Right lobe of liver (tissue), 6 donors: ENCODE results near the gene ZNF286A. TPM values are rescaled to one million over a fixed set of nuclear protein-coding genes. Genes with fewer than 3 reads are reported as not detected.
"Not testable (repeated sequence)": the region's sequence is repeated elsewhere in the genome, so short reads cannot be mapped to it uniquely, and the experiment has no call there.

Source experiments
- ATAC-seq, 4 donors: fragments of 200-7000 bp; cut with Tn5 transposase; one replicate each; pipeline ENCODE4 v1.9.1; 2020; ENCODE audit warnings: mild to moderate bottlenecking in 4 of 4, moderate library complexity in 4 of 4
- DNase-seq, 3 donors: peaks; one replicate each; pipeline ENCODE4 v3.0.0-alpha.2; 2020
- H3K27ac ChIP-seq, 3 donors: fragments of 200-600 bp; one replicate each; pipeline ENCODE4 v1.8.0; 2022
- H3K27me3 ChIP-seq, 2 donors: fragments of 200-600 bp; one replicate each; pipeline ENCODE4 v1.8.0; 2022
- H3K36me3 ChIP-seq, 4 donors: fragments of 200-600 bp; sonication (generic) in 1 of 4; one replicate each; pipeline versions ENCODE4 v1.5.1 to v1.8.0; 2017 to 2022; ENCODE audit warnings: control low read depth in 1 of 4
- H3K4me1 ChIP-seq, 4 donors: fragments of 200-600 bp; sonication (generic) in 1 of 4; one replicate each; pipeline versions ENCODE4 v1.5.1 to v1.8.0; 2017 to 2022; ENCODE audit warnings: control low read depth in 1 of 4
- H3K4me3 ChIP-seq, 3 donors: fragments of 200-600 bp; one replicate each; pipeline ENCODE4 v1.8.0; 2022
- H3K9me3 ChIP-seq, 4 donors: fragments of 200-600 bp; sonication (generic) in 1 of 4; one replicate each; pipeline versions ENCODE4 v1.5.1 to v1.8.0; 2017 to 2022; ENCODE audit warnings: control low read depth in 1 of 4
- POLR2A ChIP-seq: fragments of 450-650 bp; IDR thresholded peaks from one replicate; pipeline ENCODE4 v1.6.1; 2017; ENCODE audit warnings: antibody characterized with exemption, mild to moderate bottlenecking
- WGBS: methylation state at CpG from one replicate; pipeline ENCODE4 v1.1.6; 2018; ENCODE audit warnings: low coverage, low lambda C conversion rate; ENCODE audit not compliant: insufficient coverage; ENCODE audit errors: missing lambda C conversion rate; 5-methylcytosine and 5-hydroxymethylcytosine counted together
- intact Hi-C, 2 donors: fragments of 100-400 bp; cut with DNase I; formaldehyde crosslinking; loops; one replicate each; pipeline versions ENCODE4 v1.11.2 to v1.14.1; 2022
- total RNA-seq, 6 experiments: library from RNA; depleted of rRNA in 2 of 6; stranded (reverse); fragments of >200 nt in 2 of 6; fragmentation: NEBNext Ultra II Directional in 3 of 6; extraction: Animal tissue kit (Norgen Biotek cat#: 25700) in 3 of 6; gene quantifications; one replicate each; pipeline versions ENCODE4 v1.1.0 to v1.2.4, GENCODE V29; 2016 to 2023
- TF ChIP-seq, protein P1 (sequence below), 4 donors: fragments of 200-600 bp in 3 of 4; fragments of 450-650 bp in 1 of 4; IDR thresholded peaks; one replicate each; pipeline versions ENCODE4 v1.5.1 to v1.8.0; 2016 to 2022; ENCODE audit warnings: antibody characterized with exemption in 4 of 4, mild to moderate bottlenecking in 2 of 4
- donor health status: DM: no; HTN: yes; CAD: no.
- donor health status: DM: no; HTN: no; CAD: no.
- donor health status: DM: no; HTN: no; CAD: no.
- donor health status: DM: no; HTN: yes; CAD: no.
- donor health status: DM: no; HTN: yes; CAD: no.

The ZNF286A gene
- total RNA-seq, 6 experiments from 2014 or later, result 2.9 to 8.4 (median 4.3) TPM

DNA sequence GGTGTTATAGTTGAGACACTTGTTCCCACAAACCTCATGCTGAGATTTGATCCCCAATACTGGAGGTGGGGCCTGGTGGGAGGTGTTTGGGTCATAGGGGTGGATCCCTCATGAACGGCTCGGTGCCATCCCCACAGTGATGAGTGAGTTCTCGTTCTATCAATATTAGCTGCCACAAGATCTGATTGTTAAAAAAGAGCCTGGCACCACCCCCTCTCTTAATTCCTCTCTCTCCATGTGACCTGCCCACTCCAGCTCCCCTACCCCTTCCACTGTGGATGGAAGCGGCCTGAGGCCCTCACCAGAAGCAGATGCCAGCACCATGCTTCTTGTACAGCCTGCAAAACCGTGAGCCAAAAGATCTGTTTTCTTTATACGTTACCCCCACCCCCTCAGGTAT lies 46.6 kb upstream of the ZNF286A start:
- no peaks in the 10 kb centered on the region for H3K9me3 ChIP-seq
- TF ChIP-seq, protein P1, sequence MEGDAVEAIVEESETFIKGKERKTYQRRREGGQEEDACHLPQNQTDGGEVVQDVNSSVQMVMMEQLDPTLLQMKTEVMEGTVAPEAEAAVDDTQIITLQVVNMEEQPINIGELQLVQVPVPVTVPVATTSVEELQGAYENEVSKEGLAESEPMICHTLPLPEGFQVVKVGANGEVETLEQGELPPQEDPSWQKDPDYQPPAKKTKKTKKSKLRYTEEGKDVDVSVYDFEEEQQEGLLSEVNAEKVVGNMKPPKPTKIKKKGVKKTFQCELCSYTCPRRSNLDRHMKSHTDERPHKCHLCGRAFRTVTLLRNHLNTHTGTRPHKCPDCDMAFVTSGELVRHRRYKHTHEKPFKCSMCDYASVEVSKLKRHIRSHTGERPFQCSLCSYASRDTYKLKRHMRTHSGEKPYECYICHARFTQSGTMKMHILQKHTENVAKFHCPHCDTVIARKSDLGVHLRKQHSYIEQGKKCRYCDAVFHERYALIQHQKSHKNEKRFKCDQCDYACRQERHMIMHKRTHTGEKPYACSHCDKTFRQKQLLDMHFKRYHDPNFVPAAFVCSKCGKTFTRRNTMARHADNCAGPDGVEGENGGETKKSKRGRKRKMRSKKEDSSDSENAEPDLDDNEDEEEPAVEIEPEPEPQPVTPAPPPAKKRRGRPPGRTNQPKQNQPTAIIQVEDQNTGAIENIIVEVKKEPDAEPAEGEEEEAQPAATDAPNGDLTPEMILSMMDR (IDR thresholded peaks at IDR 0.05), result no peak
- no peak for TF ChIP-seq POLR2A
- no peaks in the 10 kb centered on the region for H3K27me3 ChIP-seq
- H3K27ac ChIP-seq, result no peak overlapping the region
- H3K4me1 ChIP-seq, result no peaks in the 10 kb centered on the region
- intact Hi-C loops, result no loop called here
- ATAC-seq, result no peak
- H3K4me3 ChIP-seq, result no peak overlapping the region
- WGBS, result 85% methylated on average over 4 of the region's 6 CpGs
- DNase-seq, result no peak
- no peaks in the 10 kb centered on the region for H3K36me3 ChIP-seq

DNA sequence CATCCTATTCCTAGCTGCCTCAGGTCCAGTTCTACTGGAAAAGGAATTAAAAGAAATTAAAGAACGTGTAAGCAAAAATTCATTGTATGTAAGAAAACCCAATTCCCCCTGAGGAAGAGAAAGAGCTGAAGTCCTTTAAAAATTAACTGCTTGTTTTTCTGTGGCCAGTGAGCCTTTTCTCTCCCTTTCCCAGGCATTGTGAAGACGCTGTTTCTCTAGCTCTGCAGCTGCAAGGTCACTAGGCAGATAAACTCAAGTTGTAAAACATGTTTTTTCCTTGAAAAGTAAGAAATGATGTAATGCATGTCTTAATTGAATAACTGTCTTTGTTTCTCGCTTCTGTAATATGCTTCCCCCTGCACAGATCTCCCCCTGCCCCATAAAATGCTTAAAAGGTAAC lies 45.2 kb upstream of the ZNF286A start:
- ATAC-seq, H3K4me1 ChIP-seq, intact Hi-C loops, H3K9me3 ChIP-seq, H3K4me3 ChIP-seq, H3K27me3 ChIP-seq, H3K27ac ChIP-seq, DNase-seq, H3K36me3 ChIP-seq: not testable (repeated sequence)
- WGBS, result 80% methylated on average over 3 of the region's 3 CpGs

DNA sequence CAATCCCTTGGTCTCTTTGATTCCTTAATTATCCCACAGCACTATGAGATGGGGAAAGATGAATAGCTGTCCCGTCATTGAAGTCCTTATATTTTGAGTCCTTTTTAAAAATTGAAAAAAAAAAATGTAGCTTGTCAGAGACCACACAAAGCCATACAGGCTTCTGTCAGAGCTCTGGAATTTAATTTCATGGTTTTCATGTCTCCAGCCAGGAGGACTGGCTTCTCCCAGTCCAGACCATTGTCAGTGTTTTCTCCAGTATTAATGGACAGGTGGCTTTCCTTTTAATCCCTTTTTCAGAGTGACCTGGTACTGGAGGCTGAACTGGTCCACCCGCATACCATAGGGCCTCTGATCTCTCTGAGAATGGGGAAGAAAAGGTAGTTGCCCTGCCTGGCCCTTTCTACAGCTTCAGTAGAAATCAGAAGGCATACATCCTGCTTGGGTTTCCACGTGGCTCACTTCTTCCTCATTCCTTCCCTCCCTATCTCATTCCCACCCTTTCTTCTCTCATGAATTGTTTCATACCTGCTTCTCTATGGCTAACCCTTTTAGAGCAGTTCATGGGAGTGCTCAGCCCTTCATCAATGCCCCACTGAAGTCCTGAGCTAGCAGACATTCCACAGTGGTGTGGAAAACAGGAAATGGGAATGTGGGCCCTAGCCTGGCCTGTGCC lies 44.5 kb upstream of the ZNF286A start:
- WGBS, result 64% methylated on average over 3 of the region's 3 CpGs
- ATAC-seq (no peak), DNase-seq (no peak)
- no peaks in the 10 kb centered on the region for H3K36me3 ChIP-seq
- H3K4me1 ChIP-seq, result no peaks in the 10 kb centered on the region
- H3K27me3 ChIP-seq, result no peaks in the 10 kb centered on the region
- intact Hi-C loops, result no loop called here
- no peak overlapping the region for H3K27ac ChIP-seq
- no peak overlapping the region for H3K4me3 ChIP-seq
- TF ChIP-seq, protein P1 (IDR thresholded peaks at IDR 0.05), result no peak
- no peak for TF ChIP-seq POLR2A
- no peaks in the 10 kb centered on the region for H3K9me3 ChIP-seq

DNA sequence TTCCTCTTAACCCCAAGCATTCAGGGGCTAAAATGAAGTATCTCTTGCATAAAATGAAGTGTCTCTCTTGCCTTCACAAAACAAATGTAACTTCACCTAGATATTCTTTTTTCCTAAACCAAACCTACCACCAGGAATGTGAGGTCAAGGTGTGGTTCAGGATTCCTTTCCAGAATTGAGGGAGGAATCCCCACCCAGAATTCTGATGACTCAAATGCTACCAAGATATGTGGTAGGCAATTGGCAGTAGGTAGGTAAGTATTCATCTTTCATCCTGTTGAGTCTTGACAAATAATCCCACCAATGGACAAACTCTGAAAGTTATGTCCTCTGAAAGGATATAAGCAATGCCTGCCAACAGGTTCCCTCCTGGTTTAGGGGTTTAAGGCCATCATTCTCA lies 41.7 kb upstream of the ZNF286A start:
- H3K27ac ChIP-seq, result no peak overlapping the region
- ATAC-seq (no peak), DNase-seq (no peak)
- intact Hi-C loops, result no loop called here
- no peaks in the 10 kb centered on the region for H3K36me3 ChIP-seq
- H3K9me3 ChIP-seq, result no peaks in the 10 kb centered on the region
- H3K27me3 ChIP-seq, result no peaks in the 10 kb centered on the region
- no peaks in the 10 kb centered on the region for H3K4me1 ChIP-seq
- TF ChIP-seq, protein P1 (IDR thresholded peaks at IDR 0.05), result no peak
- no peak for TF ChIP-seq POLR2A
- no peak overlapping the region for H3K4me3 ChIP-seq

DNA sequence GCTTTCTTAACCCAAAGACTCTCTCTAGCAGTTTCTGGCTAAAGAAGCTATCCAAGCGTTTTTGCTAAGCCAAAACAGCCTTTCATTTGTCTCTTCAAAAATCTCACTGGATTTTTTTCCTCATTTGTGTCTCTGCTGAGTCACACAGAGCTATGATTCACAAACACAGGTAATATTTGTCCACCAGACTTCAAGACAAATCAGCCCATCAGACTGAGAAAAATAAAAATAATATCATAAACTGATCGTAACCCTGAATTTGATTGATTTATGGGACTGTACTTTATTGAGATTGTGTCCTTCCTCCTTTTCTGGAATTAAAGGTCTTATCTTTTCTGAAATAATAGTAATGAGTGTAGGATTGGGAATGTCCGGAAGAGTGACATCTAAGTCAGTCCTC lies 41.3 kb upstream of the ZNF286A start:
- Histone ChIP-seq H3K4me1 (no peaks in the 10 kb centered on the region), H3K9me3 (no peaks in the 10 kb centered on the region), H3K27ac (no peak overlapping the region), H3K27me3 (no peaks in the 10 kb centered on the region), H3K4me3 (no peak overlapping the region), H3K36me3 (no peaks in the 10 kb centered on the region)
- DNase-seq (no peak), ATAC-seq (no peak)
- TF ChIP-seq, protein P1 (IDR thresholded peaks at IDR 0.05), result no peak
- TF ChIP-seq POLR2A, result no peak
- intact Hi-C loops, result no loop called here
- 79% methylated on average over 3 of the region's 3 CpGs for WGBS
